B cell (primary cell): ENCODE data around the gene RNU4-1. TPM values are rescaled to one million over a fixed set of nuclear protein-coding genes. Genes with fewer than 3 reads are reported as not detected.

ENCODE experiments used
- ATAC-seq: fragments of 200-7000 bp; cut with Tn5 transposase; one replicate; pipeline ENCODE4 v1.10.0; 2021; ENCODE audit warnings: low read depth, mild to moderate bottlenecking, moderate number of reproducible peaks, moderate library complexity
- CTCF ChIA-PET: fragments of 350-600 bp; sonication (Branson Sonifier 250); formaldehyde crosslinking; loops from one replicate; lab custom pipeline; 2021; ENCODE audit warnings: antibody characterized with exemption, inconsistent platforms; lab: Charles Lee
- POLR2A ChIA-PET: fragments of 350-600 bp; sonication (Branson Sonifier 250); formaldehyde crosslinking; loops from one replicate; lab custom pipeline; 2021; ENCODE audit warnings: antibody characterized with exemption; lab: Charles Lee
- DNase-seq: peaks from one replicate; pipeline ENCODE4 v3.0.0; 2013
- H2AFZ ChIP-seq: 2 replicates; pipeline ENCODE4 v1.6.1; 2012; ENCODE audit warnings: mild to moderate bottlenecking, low read depth, low read length; ENCODE audit not compliant: insufficient read depth, poor library complexity, severe bottlenecking
- H3K27ac ChIP-seq, 2 donors: 1 replicate in 1 of 2; 2 replicates in 1 of 2; pipeline ENCODE4 v1.5.1; 2012 to 2013; ENCODE audit warnings: low read length in 2 of 2, mild to moderate bottlenecking in 2 of 2, moderate library complexity in 1 of 2
- H3K27me3 ChIP-seq, 4 experiments: fragments of 200-600 bp in 1 of 4; sonication (generic) in 1 of 4; replicated peaks in 1 of 4; 1 replicate in 2 of 4; 2 replicates in 2 of 4; pipeline versions ENCODE4 v1.6.1 to v1.7.0; 2013 to 2016; ENCODE audit warnings: low read length in 3 of 4, mild to moderate bottlenecking in 2 of 4, mixed read lengths in 1 of 4, moderate library complexity in 1 of 4; ENCODE audit not compliant: insufficient read depth in 4 of 4, control insufficient read depth in 3 of 4; ENCODE audit errors: control extremely low read depth in 1 of 4
- H3K36me3 ChIP-seq, 2 experiments: replicated peaks in 1 of 2; 1 replicate in 1 of 2; 2 replicates in 1 of 2; pipeline versions ENCODE4 v1.6.1 to v1.7.1; 2013; ENCODE audit warnings: low read length in 1 of 2; ENCODE audit not compliant: insufficient read depth in 2 of 2, control insufficient read depth in 1 of 2; ENCODE audit errors: control extremely low read depth in 1 of 2, extremely low read depth in 1 of 2
- H3K4me1 ChIP-seq, 2 donors: fragments of 200-600 bp in 1 of 2; sonication (generic) in 1 of 2; 1 replicate in 1 of 2; 2 replicates in 1 of 2; pipeline versions ENCODE4 v1.5.1 to v1.6.1; 2013 to 2017; ENCODE audit warnings: low read length in 2 of 2; ENCODE audit not compliant: control insufficient read depth in 2 of 2, insufficient read depth in 2 of 2
- H3K4me2 ChIP-seq: replicated peaks from 2 replicates; pipeline ENCODE3; 2012; ENCODE audit warnings: mild to moderate bottlenecking, low read depth, low read length; ENCODE audit not compliant: poor library complexity, severe bottlenecking
- H3K4me3 ChIP-seq, 5 experiments: fragments of 200-600 bp in 1 of 5; sonication (generic) in 1 of 5; 1 replicate in 3 of 5; 2 replicates in 2 of 5; pipeline versions ENCODE4 v1.5.1 to v1.7.0; 2011 to 2016; ENCODE audit warnings: low read length in 4 of 5, mild to moderate bottlenecking in 4 of 5, low read depth in 2 of 5, control low read depth in 1 of 5, moderate library complexity in 1 of 5; ENCODE audit not compliant: insufficient read depth in 1 of 5; ENCODE audit errors: control extremely low read depth in 1 of 5, extremely low read depth in 1 of 5
- H3K79me2 ChIP-seq: fragments of 200-600 bp; sonication (generic); one replicate; pipeline ENCODE4 v1.6.0; 2016; ENCODE audit warnings: low read length; ENCODE audit not compliant: control insufficient read depth, insufficient read depth
- H3K9ac ChIP-seq: fragments of 200-600 bp; sonication (generic); 2 replicates; pipeline ENCODE4 v1.6.1; 2017; ENCODE audit warnings: mild to moderate bottlenecking, low read length, moderate library complexity
- H3K9me3 ChIP-seq, 3 donors: one replicate each; pipeline versions ENCODE4 v1.6.1 to v1.7.1; 2013; ENCODE audit warnings: low read length in 2 of 3; ENCODE audit not compliant: control insufficient read depth in 2 of 3, insufficient read depth in 1 of 3; ENCODE audit errors: control extremely low read depth in 1 of 3
- H4K20me1 ChIP-seq: 2 replicates; pipeline ENCODE4 v1.6.0; 2012; ENCODE audit warnings: mild to moderate bottlenecking, low read length; ENCODE audit not compliant: insufficient read depth, control insufficient read depth, poor library complexity, severe bottlenecking
- H3K27ac Mint-ChIP-seq: one replicate; pipeline ENCODE4 v1.8.0; 2021; ENCODE audit warnings: mixed read lengths
- H3K27me3 Mint-ChIP-seq: one replicate; pipeline ENCODE4 v1.8.0; 2021; ENCODE audit warnings: mixed read lengths
- H3K4me1 Mint-ChIP-seq: one replicate; pipeline ENCODE4 v1.8.0; 2021; ENCODE audit warnings: mixed read lengths
- H3K4me3 Mint-ChIP-seq: one replicate; pipeline ENCODE4 v1.8.0; 2021; ENCODE audit warnings: mixed read lengths
- H3K9me3 Mint-ChIP-seq: one replicate; pipeline ENCODE4 v1.8.0; 2022; ENCODE audit warnings: mixed read lengths; ENCODE audit not compliant: insufficient read depth
- CTCF ChIP-seq: fragments of 200-600 bp; IDR thresholded peaks from one replicate; pipeline ENCODE4 v1.8.0; 2022; ENCODE audit warnings: antibody characterized with exemption, mild to moderate bottlenecking
- EZH2 ChIP-seq: IDR thresholded peaks from 2 replicates; pipeline ENCODE4 v1.6.1; 2012; ENCODE audit warnings: borderline replicate concordance, low read depth, mild to moderate bottlenecking, moderate library complexity, low read length; ENCODE audit not compliant: insufficient read depth, poor library complexity, severe bottlenecking
- WGBS: methylation state at CpG from one replicate; pipeline ENCODE4 v1.1.5; 2013; ENCODE audit warnings: missing lambda C conversion rate; ENCODE audit not compliant: insufficient coverage; 5-methylcytosine and 5-hydroxymethylcytosine counted together
- intact Hi-C: fragments of 100-400 bp; cut with micrococcal nuclease; formaldehyde crosslinking; loops from one replicate; pipeline ENCODE4 v1.10.0; 2022
- polyA plus RNA-seq: library from polyadenylated mRNA; depleted of rRNA; stranded (reverse); fragments of >200 nt; gene quantifications from 2 replicates; pipeline ENCODE4 v1.2.3, GENCODE V29; 2012
- total RNA-seq, 2 donors: library from RNA; stranded (reverse); fragments of 120-200 nt in 1 of 2; gene quantifications; 1 replicate in 1 of 2; 2 replicates in 1 of 2; pipeline versions ENCODE4 v1.2.3 to v1.2.4, GENCODE V29; 2013 to 2022

RNU4-1 gene
- total and polyA plus RNA-seq, 2 donors (not counting 1 experiment from before 2014, with no cell fraction given): 3,269 TPM; not detected in 1

GRCh38 chr12:120249875-120250795 lies 42.9 kb downstream of the RNU4-1 start:
- H3K4me1 ChIP-seq: peaks cover 59 to 60% of the 10 kb centered on the region in 2 donors
- H3K4me3 ChIP-seq: no peak overlapping the region
- peaks cover 0 to 8% (median 0%) of the 10 kb centered on the region in 3 donors for H3K9me3 ChIP-seq
- ATAC-seq: peak; percentile 42
- no peak for TF ChIP-seq CTCF
- TF ChIP-seq EZH2: no peak
- 86% methylated on average over 7 of the region's 8 CpGs for WGBS
- peaks cover 24% of the 10 kb centered on the region for H4K20me1 ChIP-seq
- Mint-ChIP-seq H3K27ac (peak overlapping the region; percentile 5), H3K4me3 (peak overlapping the region; percentile 56), H3K4me1 (peaks cover 51% of the 10 kb centered on the region), H3K9me3 (no peaks in the 10 kb centered on the region), H3K27me3 (peaks cover 48% of the 10 kb centered on the region)
- H3K9ac ChIP-seq: no peak overlapping the region
- H2AFZ ChIP-seq: no peak overlapping the region
- intact Hi-C loops: loop anchor here (2.0 kb wide), 1 partner anchor 15 kb away; the partner anchor contains the start of gene PXN
- CTCF ChIA-PET: interaction anchor here (0.6 to 7.2 kb wide), 5 partner anchors 12 to 58 kb away, joined by 3 to 54 read pairs (median 4); partner anchors contain the start of gene PXN
- H3K79me2 ChIP-seq: peaks cover 9% of the 10 kb centered on the region
- DNase-seq: peak; percentile 66
- H3K27ac ChIP-seq: no peak overlapping the region
- POLR2A ChIA-PET: interaction anchor here (0.6 to 1.2 kb wide), 2 partner anchors 41 to 136 kb away, joined by 3 to 5 read pairs; partner anchors contain the start of gene RNU4-2
- no peaks in the 10 kb centered on the region for H3K36me3 ChIP-seq
- peaks cover 0 to 65% (median 40%) of the 10 kb centered on the region in 4 experiments for H3K27me3 ChIP-seq
- peak overlapping the region; percentile 66 for H3K4me2 ChIP-seq
